Effector CD4-positive, alpha-beta T cell (primary cell): Measurements from ENCODE around the gene KCNJ10.

Experiments used
- DNase-seq: peaks from one replicate; pipeline ENCODE4 v3.0.0-alpha.2; 2020

Gene KCNJ10

GRCh38 chr1:160082926-160083325 is 13.0 kb upstream of the KCNJ10 start:
- no peak for DNase-seq

GRCh38 chr1:160082487-160082886 is 12.5 kb upstream of the KCNJ10 start:
- no peak for DNase-seq

- DNase-seq, result no peak
Measured at GRCh38 chr1:160081261-160081936, 11.4 kb upstream of the KCNJ10 start, which contains the start of gene KCNJ9. Gene KCNJ9, plus strand, starts transcription at chr1:160081538. Its CDS starts 2,493 bp downstream, at chr1:160084031.

GRCh38 chr1:160080381-160081100 is 10.6 kb upstream of the KCNJ10 start:
- no peak for DNase-seq

- no peak for DNase-seq
Measured at GRCh38 chr1:160079448-160079847, 9.5 kb upstream of the KCNJ10 start.

GRCh38 chr1:160078512-160079195 is 8.7 kb upstream of the KCNJ10 start:
- DNase-seq, result peak; percentile 41

GRCh38 chr1:160077486-160077885 is 7.5 kb upstream of the KCNJ10 start:
- no peak for DNase-seq

- no peak for DNase-seq
Measured at GRCh38 chr1:160076295-160076694, 6.3 kb upstream of the KCNJ10 start.

- DNase-seq, result no peak
Measured at GRCh38 chr1:160075836-160076235, 5.9 kb upstream of the KCNJ10 start.

- no peak for DNase-seq
Measured at GRCh38 chr1:160074865-160075264, 4.9 kb upstream of the KCNJ10 start.

- no peak for DNase-seq
Measured at GRCh38 chr1:160071289-160071688, 1.3 kb upstream of the KCNJ10 start.

- DNase-seq, result peak; percentile 66
Measured at GRCh38 chr1:160070243-160071163, 543 bp upstream of the KCNJ10 start.

- no peak for DNase-seq
Measured at GRCh38 chr1:160068225-160068624, 1.7 kb downstream of the KCNJ10 start.

- DNase-seq, result no peak
Measured at GRCh38 chr1:160066829-160067745, 2.9 kb downstream of the KCNJ10 start.

GRCh38 chr1:160064746-160065145 is 5.2 kb downstream of the KCNJ10 start:
- no peak for DNase-seq

GRCh38 chr1:160064164-160064563 is 5.8 kb downstream of the KCNJ10 start:
- no peak for DNase-seq

GRCh38 chr1:160063176-160063575 is 6.8 kb downstream of the KCNJ10 start:
- no peak for DNase-seq

GRCh38 chr1:160062230-160062532 is 7.8 kb downstream of the KCNJ10 start:
- DNase-seq, result no peak

GRCh38 chr1:160061369-160062229 is 8.4 kb downstream of the KCNJ10 start:
- DNase-seq, result no peak

- no peak for DNase-seq
Measured at GRCh38 chr1:160058087-160058486, 11.9 kb downstream of the KCNJ10 start.
